ENCODE measurements around the gene ASB13. TPM values are rescaled to one million over a fixed set of nuclear protein-coding genes. Genes with fewer than 3 reads are reported as not detected.

Gene ASB13
- total and polyA plus RNA-seq, 2 of the 13 experiments (the other 11 are each of a cell fraction or from before 2014, with no cell fraction given) = 9.3 to 15.4 TPM

DNA sequence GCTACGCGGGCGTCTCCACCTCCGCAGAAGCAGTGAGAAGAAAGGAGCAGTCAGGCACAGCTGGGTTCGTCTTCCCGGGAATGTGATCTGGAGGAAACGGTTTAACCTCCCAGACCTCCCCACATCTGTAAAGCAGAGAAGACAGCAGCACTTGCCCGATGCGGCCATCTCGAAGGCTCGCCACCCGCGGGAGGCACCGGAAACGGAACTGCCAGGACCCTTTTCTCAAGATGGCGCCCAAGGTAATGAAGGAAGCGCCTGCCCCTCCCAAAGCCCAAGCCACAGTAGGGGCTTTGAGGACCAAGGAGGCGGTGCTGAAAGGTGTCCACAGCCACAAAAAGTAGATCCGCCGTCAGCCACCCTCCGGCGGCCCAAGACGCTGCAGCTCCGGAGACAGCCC is 41.7 kb downstream of the ASB13 start:
- Histone ChIP-seq H3K9me3 (ENCODE audit: low read length) (no peaks in the 10 kb centered on the region), H3K27ac (ENCODE audit: extremely low read length, insufficient read depth, low read length) (no peak overlapping the region), H3K4me2 (ENCODE audit: low read depth, low read length) (no peak overlapping the region), H2AFZ (ENCODE audit: low read length) (no peak overlapping the region), H3K79me2 (ENCODE audit: insufficient read depth, low read length) (no peaks in the 10 kb centered on the region), H4K20me1 (ENCODE audit: insufficient read depth, low read length) (no peaks in the 10 kb centered on the region; the same call in 1 of the 2 replicates), H3K27me3 (ENCODE audit: control insufficient read depth in 1 of 2, insufficient read depth in 2 of 2, low read length in 2 of 2) (no peaks in the 10 kb centered on the region; a peak in 1 of 5 replicates), H3K4me1 (ENCODE audit: insufficient read depth, low read length) (peaks cover 54% of the 10 kb centered on the region), H3K4me3 (replicated peaks in 1 of 3; ENCODE audit: insufficient read depth in 1 of 3, low read depth in 2 of 3, low read length in 3 of 3) (no peak overlapping the region), H3K36me3 (replicated peaks in 1 of 2; ENCODE audit: control insufficient read depth in 1 of 2, insufficient read depth in 2 of 2, low read length in 2 of 2) (no peaks in the 10 kb centered on the region), H3K9ac (ENCODE audit: insufficient read depth, low read depth, low read length) (no peak overlapping the region)
- FAIRE-seq (no peak), DNase-seq (ENCODE audit: low spot score) (no peak), ATAC-seq (no peak)
- no peak for TF ChIP-seq ZNF468 (CRISPR knock-in tag; IDR thresholded peaks at IDR 0.05)
- TF ChIP-seq ZNF761 (CRISPR knock-in tag; conservative IDR thresholded peaks at IDR 0.05) = no peak
- no peak for TF ChIP-seq ZNF749 (CRISPR knock-in tag; IDR thresholded peaks at IDR 0.05; ENCODE audit: borderline replicate concordance)
- TF ChIP-seq, protein P1, sequence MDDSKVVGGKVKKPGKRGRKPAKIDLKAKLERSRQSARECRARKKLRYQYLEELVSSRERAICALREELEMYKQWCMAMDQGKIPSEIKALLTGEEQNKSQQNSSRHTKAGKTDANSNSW (CRISPR knock-in tag; IDR thresholded peaks at IDR 0.05; ENCODE audit: borderline replicate concordance) = no peak
- TF ChIP-seq, protein P2, sequence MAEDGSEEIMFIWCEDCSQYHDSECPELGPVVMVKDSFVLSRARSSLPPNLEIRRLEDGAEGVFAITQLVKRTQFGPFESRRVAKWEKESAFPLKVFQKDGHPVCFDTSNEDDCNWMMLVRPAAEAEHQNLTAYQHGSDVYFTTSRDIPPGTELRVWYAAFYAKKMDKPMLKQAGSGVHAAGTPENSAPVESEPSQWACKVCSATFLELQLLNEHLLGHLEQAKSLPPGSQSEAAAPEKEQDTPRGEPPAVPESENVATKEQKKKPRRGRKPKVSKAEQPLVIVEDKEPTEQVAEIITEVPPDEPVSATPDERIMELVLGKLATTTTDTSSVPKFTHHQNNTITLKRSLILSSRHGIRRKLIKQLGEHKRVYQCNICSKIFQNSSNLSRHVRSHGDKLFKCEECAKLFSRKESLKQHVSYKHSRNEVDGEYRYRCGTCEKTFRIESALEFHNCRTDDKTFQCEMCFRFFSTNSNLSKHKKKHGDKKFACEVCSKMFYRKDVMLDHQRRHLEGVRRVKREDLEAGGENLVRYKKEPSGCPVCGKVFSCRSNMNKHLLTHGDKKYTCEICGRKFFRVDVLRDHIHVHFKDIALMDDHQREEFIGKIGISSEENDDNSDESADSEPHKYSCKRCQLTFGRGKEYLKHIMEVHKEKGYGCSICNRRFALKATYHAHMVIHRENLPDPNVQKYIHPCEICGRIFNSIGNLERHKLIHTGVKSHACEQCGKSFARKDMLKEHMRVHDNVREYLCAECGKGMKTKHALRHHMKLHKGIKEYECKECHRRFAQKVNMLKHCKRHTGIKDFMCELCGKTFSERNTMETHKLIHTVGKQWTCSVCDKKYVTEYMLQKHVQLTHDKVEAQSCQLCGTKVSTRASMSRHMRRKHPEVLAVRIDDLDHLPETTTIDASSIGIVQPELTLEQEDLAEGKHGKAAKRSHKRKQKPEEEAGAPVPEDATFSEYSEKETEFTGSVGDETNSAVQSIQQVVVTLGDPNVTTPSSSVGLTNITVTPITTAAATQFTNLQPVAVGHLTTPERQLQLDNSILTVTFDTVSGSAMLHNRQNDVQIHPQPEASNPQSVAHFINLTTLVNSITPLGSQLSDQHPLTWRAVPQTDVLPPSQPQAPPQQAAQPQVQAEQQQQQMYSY (CRISPR knock-in tag; IDR thresholded peaks at IDR 0.05) = no peak
- TF ChIP-seq ZNF136 (CRISPR knock-in tag; IDR thresholded peaks at IDR 0.05; ENCODE audit: low read depth) = no peak
- TF ChIP-seq, protein P3, sequence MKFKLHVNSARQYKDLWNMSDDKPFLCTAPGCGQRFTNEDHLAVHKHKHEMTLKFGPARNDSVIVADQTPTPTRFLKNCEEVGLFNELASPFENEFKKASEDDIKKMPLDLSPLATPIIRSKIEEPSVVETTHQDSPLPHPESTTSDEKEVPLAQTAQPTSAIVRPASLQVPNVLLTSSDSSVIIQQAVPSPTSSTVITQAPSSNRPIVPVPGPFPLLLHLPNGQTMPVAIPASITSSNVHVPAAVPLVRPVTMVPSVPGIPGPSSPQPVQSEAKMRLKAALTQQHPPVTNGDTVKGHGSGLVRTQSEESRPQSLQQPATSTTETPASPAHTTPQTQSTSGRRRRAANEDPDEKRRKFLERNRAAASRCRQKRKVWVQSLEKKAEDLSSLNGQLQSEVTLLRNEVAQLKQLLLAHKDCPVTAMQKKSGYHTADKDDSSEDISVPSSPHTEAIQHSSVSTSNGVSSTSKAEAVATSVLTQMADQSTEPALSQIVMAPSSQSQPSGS (CRISPR knock-in tag; IDR thresholded peaks at IDR 0.05) = no peak
- no peak for TF ChIP-seq RARA (CRISPR knock-in tag; IDR thresholded peaks at IDR 0.05)
- no peak for TF ChIP-seq TAF15 (IDR thresholded peaks at IDR 0.05; ENCODE audit: low read depth, low read length, poor library complexity, severe bottlenecking)
- no peak for TF ChIP-seq ZNF20 (CRISPR knock-in tag; IDR thresholded peaks at IDR 0.05)
- TF ChIP-seq BCL6 (CRISPR knock-in tag; IDR thresholded peaks at IDR 0.05) = no peak
- no peak for TF ChIP-seq CEBPB (IDR thresholded peaks at IDR 0.05; ENCODE audit: borderline replicate concordance, low read depth, low read length)
- in situ Hi-C loops (cut with HindIII; ENCODE audit: extremely low pct_ligation_motif_present, low pct_unique_long_range_greater_than_20kb) = loop anchor here (5.0 to 25.0 kb wide), 2 partner anchors 182 to 812 kb away; no protein-coding TSS in a partner anchor
- POLR2A ChIA-PET = no interaction called here
- intact Hi-C loops (cut with micrococcal nuclease; ENCODE audit: unreplicated experiment) = loop anchor here (5.0 kb wide), 1 partner anchor 37 kb away; no protein-coding TSS in a partner anchor
- WGBS (ENCODE audit: low lambda C conversion rate) = 68% methylated on average over 12 of the region's 24 CpGs
- CTCF ChIA-PET (ENCODE audit: low intra/inter-chr PET ratio, low total read pairs) = no interaction called here
- no TSS peak for BruUV-seq (replicated peaks)
